C4-2B (cell line): Measurements from ENCODE around the gene ERMN.

Experiments used
- H3K27ac ChIP-seq: fragments of 450-650 bp; 2 replicates; pipeline ENCODE4 v1.5.1; 2017
- CTCF ChIP-seq: fragments of 450-650 bp; conservative IDR thresholded peaks from 2 replicates; pipeline ENCODE4 v1.5.1; 2017; ENCODE audit warnings: mild to moderate bottlenecking
- ZFX ChIP-seq: fragments of 450-650 bp; IDR thresholded peaks from 2 replicates; pipeline ENCODE4 v1.6.1; 2017

The ERMN gene

GRCh38 chr2:157269060-157269459 is 56.6 kb downstream of the ERMN start:
- no peak for TF ChIP-seq CTCF
- TF ChIP-seq ZFX = no peak
- no peak overlapping the region for H3K27ac ChIP-seq
